ENCODE measurements around the gene SPTLC3. TPM values are rescaled to one million over a fixed set of nuclear protein-coding genes. Genes with fewer than 3 reads are reported as not detected.

SPTLC3 gene
- total and polyA plus RNA-seq, 2 of the 13 experiments (the other 11 are each of a cell fraction or from before 2014, with no cell fraction given), result 20.5 to 95.6 TPM

GRCh38 chr20:13089950-13090469 is 81.2 kb downstream of the SPTLC3 start (continued):
- TF ChIP-seq E2F5 (CRISPR knock-in tag; conservative IDR thresholded peaks at IDR 0.05) (no peak), IKZF1 (IDR thresholded peaks at IDR 0.05) (no peak), MED13 (CRISPR knock-in tag; IDR thresholded peaks at IDR 0.05) (peak; percentile 93; the same call in 1 of the 2 replicates), ZNF629 (CRISPR knock-in tag; conservative IDR thresholded peaks at IDR 0.05) (peak; percentile 85), CEBPB (IDR thresholded peaks at IDR 0.05; ENCODE audit: borderline replicate concordance, low read depth, low read length) (no peak), MED1 (CRISPR knock-in tag; IDR thresholded peaks at IDR 0.05) (peak; percentile 97), MXD4 (CRISPR knock-in tag; IDR thresholded peaks at IDR 0.05) (no peak), TAF15 (IDR thresholded peaks at IDR 0.05; ENCODE audit: low read depth, low read length, poor library complexity, severe bottlenecking) (no peak), ZFP62 (CRISPR knock-in tag; IDR thresholded peaks at IDR 0.05) (no peak), CREM (IDR thresholded peaks at IDR 0.05) (peak; percentile 95), CREM (CRISPR knock-in tag; IDR thresholded peaks at IDR 0.05) (no peak), HOMEZ (CRISPR knock-in tag; IDR thresholded peaks at IDR 0.05; ENCODE audit: low read depth) (peak; percentile 99), DR1 (CRISPR knock-in tag; IDR thresholded peaks at IDR 0.05) (no peak), ZNF414 (CRISPR knock-in tag; IDR thresholded peaks at IDR 0.05) (no peak), TP53 (CRISPR knock-in tag; conservative IDR thresholded peaks at IDR 0.05) (0 out of 2 replicates have a peak, but pooled peaks have one; percentile 60), ZNF792 (CRISPR knock-in tag; IDR thresholded peaks at IDR 0.05) (peak; percentile 80; the same call in 1 of the 2 replicates), KAT2B (IDR thresholded peaks at IDR 0.05; ENCODE audit: borderline replicate concordance, low read depth, low read length) (no peak), KLF12 (CRISPR knock-in tag; IDR thresholded peaks at IDR 0.05; ENCODE audit: borderline replicate concordance) (no peak), SRY (CRISPR knock-in tag; IDR thresholded peaks at IDR 0.05) (no peak)
- TF ChIP-seq, protein P1, sequence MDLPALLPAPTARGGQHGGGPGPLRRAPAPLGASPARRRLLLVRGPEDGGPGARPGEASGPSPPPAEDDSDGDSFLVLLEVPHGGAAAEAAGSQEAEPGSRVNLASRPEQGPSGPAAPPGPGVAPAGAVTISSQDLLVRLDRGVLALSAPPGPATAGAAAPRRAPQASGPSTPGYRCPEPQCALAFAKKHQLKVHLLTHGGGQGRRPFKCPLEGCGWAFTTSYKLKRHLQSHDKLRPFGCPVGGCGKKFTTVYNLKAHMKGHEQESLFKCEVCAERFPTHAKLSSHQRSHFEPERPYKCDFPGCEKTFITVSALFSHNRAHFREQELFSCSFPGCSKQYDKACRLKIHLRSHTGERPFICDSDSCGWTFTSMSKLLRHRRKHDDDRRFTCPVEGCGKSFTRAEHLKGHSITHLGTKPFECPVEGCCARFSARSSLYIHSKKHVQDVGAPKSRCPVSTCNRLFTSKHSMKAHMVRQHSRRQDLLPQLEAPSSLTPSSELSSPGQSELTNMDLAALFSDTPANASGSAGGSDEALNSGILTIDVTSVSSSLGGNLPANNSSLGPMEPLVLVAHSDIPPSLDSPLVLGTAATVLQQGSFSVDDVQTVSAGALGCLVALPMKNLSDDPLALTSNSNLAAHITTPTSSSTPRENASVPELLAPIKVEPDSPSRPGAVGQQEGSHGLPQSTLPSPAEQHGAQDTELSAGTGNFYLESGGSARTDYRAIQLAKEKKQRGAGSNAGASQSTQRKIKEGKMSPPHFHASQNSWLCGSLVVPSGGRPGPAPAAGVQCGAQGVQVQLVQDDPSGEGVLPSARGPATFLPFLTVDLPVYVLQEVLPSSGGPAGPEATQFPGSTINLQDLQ (CRISPR knock-in tag; IDR thresholded peaks at IDR 0.05), result no peak
- TF ChIP-seq, protein P2, sequence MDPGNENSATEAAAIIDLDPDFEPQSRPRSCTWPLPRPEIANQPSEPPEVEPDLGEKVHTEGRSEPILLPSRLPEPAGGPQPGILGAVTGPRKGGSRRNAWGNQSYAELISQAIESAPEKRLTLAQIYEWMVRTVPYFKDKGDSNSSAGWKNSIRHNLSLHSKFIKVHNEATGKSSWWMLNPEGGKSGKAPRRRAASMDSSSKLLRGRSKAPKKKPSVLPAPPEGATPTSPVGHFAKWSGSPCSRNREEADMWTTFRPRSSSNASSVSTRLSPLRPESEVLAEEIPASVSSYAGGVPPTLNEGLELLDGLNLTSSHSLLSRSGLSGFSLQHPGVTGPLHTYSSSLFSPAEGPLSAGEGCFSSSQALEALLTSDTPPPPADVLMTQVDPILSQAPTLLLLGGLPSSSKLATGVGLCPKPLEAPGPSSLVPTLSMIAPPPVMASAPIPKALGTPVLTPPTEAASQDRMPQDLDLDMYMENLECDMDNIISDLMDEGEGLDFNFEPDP (CRISPR knock-in tag; conservative IDR thresholded peaks at IDR 0.05), result no peak
- TF ChIP-seq, protein P3, sequence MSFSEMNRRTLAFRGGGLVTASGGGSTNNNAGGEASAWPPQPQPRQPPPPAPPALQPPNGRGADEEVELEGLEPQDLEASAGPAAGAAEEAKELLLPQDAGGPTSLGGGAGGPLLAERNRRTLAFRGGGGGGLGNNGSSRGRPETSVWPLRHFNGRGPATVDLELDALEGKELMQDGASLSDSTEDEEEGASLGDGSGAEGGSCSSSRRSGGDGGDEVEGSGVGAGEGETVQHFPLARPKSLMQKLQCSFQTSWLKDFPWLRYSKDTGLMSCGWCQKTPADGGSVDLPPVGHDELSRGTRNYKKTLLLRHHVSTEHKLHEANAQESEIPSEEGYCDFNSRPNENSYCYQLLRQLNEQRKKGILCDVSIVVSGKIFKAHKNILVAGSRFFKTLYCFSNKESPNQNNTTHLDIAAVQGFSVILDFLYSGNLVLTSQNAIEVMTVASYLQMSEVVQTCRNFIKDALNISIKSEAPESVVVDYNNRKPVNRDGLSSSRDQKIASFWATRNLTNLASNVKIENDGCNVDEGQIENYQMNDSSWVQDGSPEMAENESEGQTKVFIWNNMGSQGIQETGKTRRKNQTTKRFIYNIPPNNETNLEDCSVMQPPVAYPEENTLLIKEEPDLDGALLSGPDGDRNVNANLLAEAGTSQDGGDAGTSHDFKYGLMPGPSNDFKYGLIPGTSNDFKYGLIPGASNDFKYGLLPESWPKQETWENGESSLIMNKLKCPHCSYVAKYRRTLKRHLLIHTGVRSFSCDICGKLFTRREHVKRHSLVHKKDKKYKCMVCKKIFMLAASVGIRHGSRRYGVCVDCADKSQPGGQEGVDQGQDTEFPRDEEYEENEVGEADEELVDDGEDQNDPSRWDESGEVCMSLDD (CRISPR knock-in tag; IDR thresholded peaks at IDR 0.05; ENCODE audit: borderline replicate concordance), result no peak
